Measurements from ENCODE around the gene SMCP. TPM values are rescaled to one million over a fixed set of nuclear protein-coding genes. Genes with fewer than 3 reads are reported as not detected.

The SMCP gene
- total and polyA plus RNA-seq, 12 donors, result not detected

- peaks cover 0 to 26% (median 6%) of the 10 kb centered on the region in 7 donors for H3K27me3 ChIP-seq
- H3K27ac ChIP-seq, result no peak overlapping the region
- TF ChIP-seq CTCF (IDR thresholded peaks at IDR 0.05), result no peak
- H3K4me3 ChIP-seq, result no peak overlapping the region
- ATAC-seq, result no peak
- H3K4me1 ChIP-seq, result no peaks in the 10 kb centered on the region
- no peaks in the 10 kb centered on the region for H3K9me3 ChIP-seq
- WGBS, 2 donors, result 81 to 86% methylated on average over 4 of the region's 4 CpGs
- no peaks in the 10 kb centered on the region for H3K36me3 ChIP-seq
- no peak for DNase-seq
- intact Hi-C loops (cut with DNase I), result no loop called here
Observed at GRCh38 chr1:152899027-152899426, 20.9 kb downstream of the SMCP start.

GRCh38 chr1:152899883-152900282 is 21.8 kb downstream of the SMCP start:
- H3K9me3 ChIP-seq, result no peaks in the 10 kb centered on the region
- ATAC-seq (no peak), DNase-seq (no peak)
- WGBS, 2 donors, result 52 to 67% methylated on average over 2 of the region's 2 CpGs
- H3K4me3 ChIP-seq, result no peak overlapping the region
- peaks cover 0 to 31% (median 7%) of the 10 kb centered on the region in 7 donors for H3K27me3 ChIP-seq
- intact Hi-C loops (cut with DNase I), result no loop called here
- no peaks in the 10 kb centered on the region for H3K36me3 ChIP-seq
- TF ChIP-seq CTCF (IDR thresholded peaks at IDR 0.05), result no peak
- H3K4me1 ChIP-seq, result no peaks in the 10 kb centered on the region
- H3K27ac ChIP-seq, result no peak overlapping the region

GRCh38 chr1:152901631-152902030 is 23.5 kb downstream of the SMCP start:
- H3K36me3 ChIP-seq, result no peaks in the 10 kb centered on the region
- no peaks in the 10 kb centered on the region for H3K9me3 ChIP-seq
- TF ChIP-seq CTCF (IDR thresholded peaks at IDR 0.05), result no peak
- H3K4me1 ChIP-seq, result no peaks in the 10 kb centered on the region
- H3K27me3 ChIP-seq, result peaks cover 0 to 24% (median 4%) of the 10 kb centered on the region in 7 donors
- ATAC-seq, result no peak
- intact Hi-C loops (cut with DNase I), result no loop called here
- 62 to 71% methylated on average over 5 of the region's 5 CpGs for WGBS, 2 donors
- no peak for DNase-seq
- H3K4me3 ChIP-seq, result no peak overlapping the region
- no peak overlapping the region for H3K27ac ChIP-seq

- Histone ChIP-seq H3K9me3 (no peaks in the 10 kb centered on the region), H3K4me3 (no peak overlapping the region), H3K4me1 (no peaks in the 10 kb centered on the region), H3K27ac (no peak overlapping the region), H3K36me3 (no peaks in the 10 kb centered on the region), H3K27me3 (peaks cover 0 to 24% (median 4%) of the 10 kb centered on the region in 7 donors)
- ATAC-seq, result no peak
- intact Hi-C loops (cut with DNase I), result no loop called here
- no peak for TF ChIP-seq CTCF (IDR thresholded peaks at IDR 0.05)
- DNase-seq, result no peak
- WGBS, 2 donors, result 38 to 58% methylated on average over 4 of the region's 4 CpGs
Observed at GRCh38 chr1:152902636-152903035, 24.5 kb downstream of the SMCP start.

All from heart right ventricle (tissue), 16 donors.